NCI-H345 (cell line): ENCODE measurements around the gene ST6GAL1.

Experiments used
- DNase-seq: peaks from one replicate; lab custom pipeline; 2025; lab: John Stamatoyannopoulos, UW

ST6GAL1 gene

GRCh38 chr3:187077537-187077936 is 147.2 kb downstream of the ST6GAL1 start:
- no peak for DNase-seq

- DNase-seq, result no peak
These were observed 149.0 kb downstream of the ST6GAL1 start for GRCh38 chr3:187079090-187080022.

- no peak for DNase-seq
These were observed 150.6 kb downstream of the ST6GAL1 start for GRCh38 chr3:187080799-187081450.

- no peak for DNase-seq
These were observed 152.5 kb downstream of the ST6GAL1 start for GRCh38 chr3:187082758-187083375.

- DNase-seq, result no peak
These were observed 153.8 kb downstream of the ST6GAL1 start for GRCh38 chr3:187084126-187084525.

- DNase-seq, result no peak
These were observed 154.3 kb downstream of the ST6GAL1 start for GRCh38 chr3:187084580-187084979.

- DNase-seq, result no peak
These were observed 154.8 kb downstream of the ST6GAL1 start for GRCh38 chr3:187085021-187085666.

GRCh38 chr3:187085933-187086332 is 155.6 kb downstream of the ST6GAL1 start:
- DNase-seq, result no peak

- DNase-seq, result no peak
These were observed 156.5 kb downstream of the ST6GAL1 start for GRCh38 chr3:187086831-187087230.

- DNase-seq, result no peak
These were observed 158.4 kb downstream of the ST6GAL1 start for GRCh38 chr3:187088701-187089100.

- DNase-seq, result no peak
These were observed 163.0 kb downstream of the ST6GAL1 start for GRCh38 chr3:187093320-187093719.

- no peak for DNase-seq
These were observed 168.7 kb downstream of the ST6GAL1 start for GRCh38 chr3:187098923-187099512.

GRCh38 chr3:187101184-187102072 is 171.1 kb downstream of the ST6GAL1 start:
- no peak for DNase-seq

- DNase-seq, result no peak
These were observed 171.8 kb downstream of the ST6GAL1 start for GRCh38 chr3:187102073-187102634.

- DNase-seq, result no peak
These were observed 172.9 kb downstream of the ST6GAL1 start for GRCh38 chr3:187103251-187103650.

GRCh38 chr3:187104342-187104741 is 174.0 kb downstream of the ST6GAL1 start:
- DNase-seq, result no peak

- DNase-seq, result no peak
These were observed 174.6 kb downstream of the ST6GAL1 start for GRCh38 chr3:187104933-187105332.

- DNase-seq, result no peak
These were observed 175.4 kb downstream of the ST6GAL1 start for GRCh38 chr3:187105700-187106099.

- DNase-seq, result no peak
These were observed 177.7 kb downstream of the ST6GAL1 start for GRCh38 chr3:187107989-187108388.

- no peak for DNase-seq
These were observed 179.8 kb downstream of the ST6GAL1 start for GRCh38 chr3:187110156-187110555.
